PFSK-1 (cell line): ENCODE data around the gene KIF13A.

Source experiments
- POLR2AphosphoS5 ChIP-seq: IDR thresholded peaks from 2 replicates; pipeline ENCODE4 v1.6.1; 2012; ENCODE audit warnings: low read depth, mild to moderate bottlenecking, control low read depth, low read length, moderate library complexity
- REST ChIP-seq, 2 experiments: IDR thresholded peaks; 2 replicates each; pipeline versions ENCODE4 v1.6.1 to v1.8.0; 2011 to 2012; ENCODE audit warnings: low read depth in 2 of 2, low read length in 2 of 2, control low read depth in 1 of 2, inconsistent platforms in 1 of 2, mild to moderate bottlenecking in 1 of 2, moderate library complexity in 1 of 2; ENCODE audit not compliant: insufficient read depth in 1 of 2
- SIN3A ChIP-seq: IDR thresholded peaks from 2 replicates; pipeline ENCODE4 v1.6.1; 2012; ENCODE audit warnings: mild to moderate bottlenecking, low read length, moderate library complexity, borderline replicate concordance; ENCODE audit not compliant: insufficient read depth
- TAF1 ChIP-seq: IDR thresholded peaks from 2 replicates; pipeline ENCODE4 v1.6.1; 2012; ENCODE audit warnings: low read length, control low read depth, borderline replicate concordance; ENCODE audit not compliant: insufficient read depth

DNA sequence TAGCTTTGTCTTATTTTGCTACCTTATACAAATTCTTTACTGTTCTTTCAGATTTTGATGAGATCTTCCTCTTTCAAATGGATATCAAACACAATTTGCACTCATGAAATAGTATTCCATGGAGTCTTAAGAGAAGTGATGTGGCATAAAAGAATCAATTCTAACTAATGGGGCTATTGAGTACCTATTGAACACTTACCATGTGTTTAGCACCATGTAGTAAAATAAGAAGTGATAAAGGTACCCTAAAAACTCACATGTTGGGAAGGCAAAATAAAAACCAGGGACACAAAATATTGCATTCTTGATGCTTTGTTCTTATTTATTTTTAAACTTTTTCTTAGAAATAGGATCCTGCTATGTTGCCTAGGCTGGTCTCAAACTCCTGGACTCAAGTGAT is 56.2 kb downstream of the KIF13A start:
- TF ChIP-seq REST (IDR thresholded peaks at IDR 0.05; ENCODE audit: insufficient read depth in 1 of 2, low read depth in 2 of 2, low read length in 2 of 2) (no peak), POLR2AphosphoS5 (no peak), TAF1 (no peak), SIN3A (no peak)
